Measurements from ENCODE around the gene DIP2A. TPM values are rescaled to one million over a fixed set of nuclear protein-coding genes. Genes with fewer than 3 reads are reported as not detected.

DIP2A gene
- total RNA-seq, 2 donors from 2014 or later = 51.0 to 52.2 TPM

- no peaks in the 10 kb centered on the region for H3K9me3 ChIP-seq (ENCODE audit: control insufficient read depth, low read length)
- H3K9ac ChIP-seq (ENCODE audit: extremely low read depth, low read length, poor library complexity, severe bottlenecking) = no peak overlapping the region
- no peak overlapping the region for H3K4me3 ChIP-seq (ENCODE audit: low read length)
- H3K36me3 ChIP-seq (ENCODE audit: control insufficient read depth, insufficient read depth, low read length) = peaks cover 61% of the 10 kb centered on the region
- no peak for TF ChIP-seq CTCF (conservative IDR thresholded peaks at IDR 0.05)
- no peaks in the 10 kb centered on the region for H3K4me1 ChIP-seq (ENCODE audit: control insufficient read depth, insufficient read depth, low read length)
- Mint-ChIP-seq H3K4me1 (peaks cover 5% of the 10 kb centered on the region), H3K4me3 (no peak overlapping the region), H3K27ac (peak overlapping the region; percentile 84), H3K9me3 (no peaks in the 10 kb centered on the region), H3K36me3 (ENCODE audit: low read depth) (peaks cover 44% of the 10 kb centered on the region), H3K27me3 (ENCODE audit: insufficient read depth) (no peaks in the 10 kb centered on the region)
- no peak for DNase-seq
- peak overlapping the region; percentile 3 for H3K27ac ChIP-seq (ENCODE audit: low read depth, low read length)
- H3K27me3 ChIP-seq (ENCODE audit: control insufficient read depth, insufficient read depth, low read length, poor library complexity, severe bottlenecking) = no peaks in the 10 kb centered on the region
- 93 to 100% methylated on average over 9 to 17 of the region's 17 CpGs for WGBS, 2 experiments (ENCODE audit: insufficient coverage in 1 of 2, insufficient read length in 1 of 2)
These were observed 47.5 kb upstream of the DIP2A start for GRCh38 chr21:46411236-46411635.

DNA sequence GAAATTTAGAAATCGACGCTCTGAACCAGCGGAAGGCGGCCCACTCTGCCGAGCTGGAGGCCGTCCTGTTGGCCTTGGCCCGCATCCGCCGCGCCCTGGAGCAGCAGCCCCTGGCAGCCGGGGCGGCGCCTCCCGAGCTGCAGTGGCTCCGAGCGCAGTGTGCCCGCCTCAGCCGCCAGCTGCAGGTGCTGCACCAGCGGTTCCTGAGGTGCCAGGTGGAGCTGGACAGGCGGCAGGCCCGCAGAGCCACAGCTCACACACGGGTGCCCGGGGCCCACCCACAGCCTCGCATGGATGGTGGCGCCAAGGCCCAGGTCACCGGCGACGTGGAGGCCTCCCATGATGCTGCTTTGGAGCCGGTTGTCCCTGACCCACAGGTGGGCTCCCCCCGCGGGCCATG is 47.0 kb upstream of the DIP2A start:
- TF ChIP-seq CTCF (conservative IDR thresholded peaks at IDR 0.05) = no peak
- no peak overlapping the region for H3K27ac ChIP-seq (ENCODE audit: low read depth, low read length)
- 94 to 96% methylated on average over 27 to 31 of the region's 31 CpGs for WGBS, 2 experiments (ENCODE audit: insufficient coverage in 1 of 2, insufficient read length in 1 of 2)
- Mint-ChIP-seq H3K4me1 (peaks cover 5% of the 10 kb centered on the region), H3K27ac (peak overlapping the region; percentile 84), H3K9me3 (no peaks in the 10 kb centered on the region), H3K36me3 (ENCODE audit: low read depth) (peaks cover 46% of the 10 kb centered on the region), H3K27me3 (ENCODE audit: insufficient read depth) (no peaks in the 10 kb centered on the region), H3K4me3 (no peak overlapping the region)
- H3K4me3 ChIP-seq (ENCODE audit: low read length) = no peak overlapping the region
- H3K9ac ChIP-seq (ENCODE audit: extremely low read depth, low read length, poor library complexity, severe bottlenecking) = no peak overlapping the region
- DNase-seq = no peak
- no peaks in the 10 kb centered on the region for H3K4me1 ChIP-seq (ENCODE audit: control insufficient read depth, insufficient read depth, low read length)
- no peaks in the 10 kb centered on the region for H3K9me3 ChIP-seq (ENCODE audit: control insufficient read depth, low read length)
- no peaks in the 10 kb centered on the region for H3K27me3 ChIP-seq (ENCODE audit: control insufficient read depth, insufficient read depth, low read length, poor library complexity, severe bottlenecking)
- peaks cover 59% of the 10 kb centered on the region for H3K36me3 ChIP-seq (ENCODE audit: control insufficient read depth, insufficient read depth, low read length)

DNA sequence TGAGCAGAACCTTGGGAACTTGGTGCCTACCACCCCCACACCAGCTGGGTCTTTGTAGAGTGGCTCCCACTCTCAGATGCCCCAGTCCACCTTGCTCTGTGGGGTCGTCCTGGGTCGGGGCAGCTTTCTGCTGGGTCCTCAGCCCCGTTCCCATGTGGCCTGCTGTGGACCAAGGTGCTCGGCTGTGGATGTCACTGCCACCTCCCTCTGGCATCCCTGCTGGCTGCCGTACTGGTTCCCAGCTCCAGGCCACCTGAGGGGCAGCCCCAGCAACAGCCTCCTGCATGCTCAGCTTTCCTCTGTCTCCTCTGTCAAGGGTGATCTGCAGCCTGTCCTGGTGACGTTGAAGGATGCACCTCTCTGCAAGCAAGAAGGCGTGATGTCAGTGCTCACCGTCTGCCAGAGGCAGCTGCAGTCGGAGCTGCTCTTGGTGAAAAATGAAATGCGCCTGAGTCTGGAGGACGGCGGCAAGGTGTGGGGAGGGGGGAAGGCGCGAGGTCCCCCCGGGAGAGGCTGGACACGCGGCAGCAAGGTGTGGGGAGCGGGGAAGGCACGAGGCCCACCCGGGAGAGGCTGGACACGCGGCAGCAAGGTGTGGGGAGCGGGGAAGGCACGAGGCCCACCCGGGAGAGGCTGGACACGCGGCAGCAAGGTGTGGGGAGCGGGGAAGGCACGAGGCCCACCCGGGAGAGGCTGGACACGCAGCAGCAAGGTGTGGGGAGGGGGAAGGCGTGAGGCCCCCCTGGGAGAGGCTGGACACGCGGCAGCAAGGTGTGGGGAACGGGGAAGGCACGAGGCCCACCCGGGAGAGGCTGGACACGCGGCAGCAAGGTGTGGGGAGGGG is 45.9 kb upstream of the DIP2A start:
- H3K36me3 ChIP-seq (ENCODE audit: control insufficient read depth, insufficient read depth, low read length) = peaks cover 65% of the 10 kb centered on the region
- no peak overlapping the region for H3K9ac ChIP-seq (ENCODE audit: extremely low read depth, low read length, poor library complexity, severe bottlenecking)
- H3K36me3 Mint-ChIP-seq (ENCODE audit: low read depth) = peaks cover 43% of the 10 kb centered on the region
- H3K4me3 ChIP-seq (ENCODE audit: low read length) = no peak overlapping the region
- DNase-seq = no peak
- H3K9me3 Mint-ChIP-seq = no peaks in the 10 kb centered on the region
- H3K27ac ChIP-seq (ENCODE audit: low read depth, low read length) = no peak overlapping the region
- H3K4me1 ChIP-seq (ENCODE audit: control insufficient read depth, insufficient read depth, low read length) = no peaks in the 10 kb centered on the region
- no peaks in the 10 kb centered on the region for H3K27me3 ChIP-seq (ENCODE audit: control insufficient read depth, insufficient read depth, low read length, poor library complexity, severe bottlenecking)
- H3K4me3 Mint-ChIP-seq = no peak overlapping the region
- H3K4me1 Mint-ChIP-seq = peaks cover 5% of the 10 kb centered on the region
- 91 to 96% methylated on average over 7 to 30 of the region's 39 CpGs for WGBS, 2 experiments (ENCODE audit: insufficient coverage in 1 of 2, insufficient read length in 1 of 2)
- H3K27ac Mint-ChIP-seq = peak overlapping the region; percentile 84
- no peaks in the 10 kb centered on the region for H3K27me3 Mint-ChIP-seq (ENCODE audit: insufficient read depth)
- no peak for TF ChIP-seq CTCF (conservative IDR thresholded peaks at IDR 0.05)
- no peaks in the 10 kb centered on the region for H3K9me3 ChIP-seq (ENCODE audit: control insufficient read depth, low read length)

Data from endodermal cell (in vitro differentiated cells).